SK-N-SH treated with all-trans-retinoic acid at 6 μM for 48 hours (cell line): ENCODE data around the gene GRK6.

Experiments
- ATAC-seq: fragments of 200-7000 bp; cut with Tn5 transposase; 3 replicates; pipeline ENCODE4 v1.9.1; 2020; ENCODE audit warnings: mild to moderate bottlenecking, moderate library complexity
- CSDC2 ChIP-seq: fragments of 250-450 bp; sonication (Bioruptor Pico); IDR thresholded peaks from 2 replicates; pipeline ENCODE4 v1.5.0; 2020; ENCODE audit warnings: mild to moderate bottlenecking, moderate library complexity
- ESRRG ChIP-seq: fragments of 250-450 bp; sonication (Bioruptor Pico); IDR thresholded peaks from 2 replicates; pipeline ENCODE4 v1.6.1; 2021; ENCODE audit warnings: mild to moderate bottlenecking
- GLIS3 ChIP-seq: fragments of 250-450 bp; sonication (Bioruptor Pico); IDR thresholded peaks from 2 replicates; pipeline ENCODE4 v1.5.0; 2020; ENCODE audit warnings: mild to moderate bottlenecking, moderate library complexity
- OSR1 ChIP-seq: fragments of 250-450 bp; sonication (Bioruptor Pico); IDR thresholded peaks from 2 replicates; pipeline ENCODE4 v1.8.0; 2022; ENCODE audit warnings: moderate library complexity, mild to moderate bottlenecking, inconsistent platforms
- SNAI2 ChIP-seq: fragments of 250-450 bp; sonication (Bioruptor Pico); IDR thresholded peaks from 2 replicates; pipeline ENCODE4 v1.5.0; 2020; ENCODE audit warnings: mild to moderate bottlenecking, moderate library complexity
- TOX ChIP-seq: fragments of 250-450 bp; sonication (Bioruptor Pico); IDR thresholded peaks from 2 replicates; pipeline ENCODE4 v1.8.0; 2021; ENCODE audit warnings: mild to moderate bottlenecking, moderate library complexity, borderline replicate concordance
- ZC3H10 ChIP-seq: fragments of 250-450 bp; sonication (Bioruptor Pico); IDR thresholded peaks from 2 replicates; pipeline ENCODE4 v1.5.1; 2021; ENCODE audit warnings: mild to moderate bottlenecking, moderate library complexity
- ZFP3 ChIP-seq: fragments of 250-450 bp; sonication (Bioruptor Pico); IDR thresholded peaks from 2 replicates; pipeline ENCODE4 v1.5.0; 2020; ENCODE audit warnings: mild to moderate bottlenecking, moderate library complexity
- ZFP30 ChIP-seq: fragments of 450-650 bp; formaldehyde crosslinking; IDR thresholded peaks from 2 replicates; pipeline ENCODE4 v1.5.0; 2022; ENCODE audit warnings: mild to moderate bottlenecking, moderate library complexity
- ZNF565 ChIP-seq: fragments of 450-650 bp; formaldehyde crosslinking; conservative IDR thresholded peaks from 2 replicates; pipeline ENCODE4 v1.5.0; 2020; ENCODE audit warnings: low read depth, mild to moderate bottlenecking, moderate library complexity
- TF ChIP-seq, protein P1 (sequence below): fragments of 250-450 bp; sonication (Bioruptor Pico); IDR thresholded peaks from 2 replicates; pipeline ENCODE4 v1.5.1; 2020; ENCODE audit warnings: low read depth, mild to moderate bottlenecking, moderate library complexity
- TF ChIP-seq, protein P2 (sequence below): fragments of 250-450 bp; sonication (Bioruptor Pico); IDR thresholded peaks from 2 replicates; pipeline ENCODE4 v1.8.0; 2021; ENCODE audit warnings: low read depth, mild to moderate bottlenecking, moderate library complexity, borderline replicate concordance
- TF ChIP-seq, protein P3 (sequence below): fragments of 250-450 bp; sonication (Bioruptor Pico); IDR thresholded peaks from 2 replicates; pipeline ENCODE4 v1.5.1; 2021; ENCODE audit warnings: mild to moderate bottlenecking, moderate library complexity
- TF ChIP-seq, protein P4 (sequence below): fragments of 250-450 bp; sonication (Bioruptor Pico); IDR thresholded peaks from 2 replicates; pipeline ENCODE4 v1.5.0; 2020; ENCODE audit warnings: mild to moderate bottlenecking, moderate library complexity

The GRK6 gene

DNA sequence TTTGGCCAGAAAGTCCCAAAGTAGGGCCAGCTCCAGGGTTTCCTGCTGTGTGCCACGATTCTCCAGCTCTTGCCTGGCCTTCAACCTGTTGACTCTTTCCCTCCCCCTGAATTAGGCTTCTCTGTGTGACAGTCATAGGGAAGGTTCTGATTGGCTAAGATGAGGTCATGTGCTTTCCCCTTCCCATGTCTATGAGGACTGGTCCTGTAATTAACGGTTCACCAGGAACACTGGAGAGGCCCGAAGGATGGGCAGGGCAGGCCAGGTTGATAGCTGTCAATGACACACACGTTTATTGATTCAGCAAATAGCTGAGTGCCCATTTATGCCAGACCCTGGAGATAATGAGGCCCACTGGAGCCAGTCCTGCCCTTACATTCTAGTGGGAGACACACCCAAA lies 11.1 kb downstream of the GRK6 start:
- no peak for ATAC-seq
- TF ChIP-seq TOX (no peak), SNAI2 (CRISPR knock-in tag) (no peak), ZNF565 (CRISPR knock-in tag) (no peak), GLIS3 (CRISPR knock-in tag) (no peak), ZC3H10 (CRISPR knock-in tag) (no peak), ZFP30 (no peak), CSDC2 (no peak)
- TF ChIP-seq, protein P1, sequence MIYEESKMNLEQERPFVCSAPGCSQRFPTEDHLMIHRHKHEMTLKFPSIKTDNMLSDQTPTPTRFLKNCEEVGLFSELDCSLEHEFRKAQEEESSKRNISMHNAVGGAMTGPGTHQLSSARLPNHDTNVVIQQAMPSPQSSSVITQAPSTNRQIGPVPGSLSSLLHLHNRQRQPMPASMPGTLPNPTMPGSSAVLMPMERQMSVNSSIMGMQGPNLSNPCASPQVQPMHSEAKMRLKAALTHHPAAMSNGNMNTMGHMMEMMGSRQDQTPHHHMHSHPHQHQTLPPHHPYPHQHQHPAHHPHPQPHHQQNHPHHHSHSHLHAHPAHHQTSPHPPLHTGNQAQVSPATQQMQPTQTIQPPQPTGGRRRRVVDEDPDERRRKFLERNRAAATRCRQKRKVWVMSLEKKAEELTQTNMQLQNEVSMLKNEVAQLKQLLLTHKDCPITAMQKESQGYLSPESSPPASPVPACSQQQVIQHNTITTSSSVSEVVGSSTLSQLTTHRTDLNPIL, result no peak
- TF ChIP-seq, protein P2, sequence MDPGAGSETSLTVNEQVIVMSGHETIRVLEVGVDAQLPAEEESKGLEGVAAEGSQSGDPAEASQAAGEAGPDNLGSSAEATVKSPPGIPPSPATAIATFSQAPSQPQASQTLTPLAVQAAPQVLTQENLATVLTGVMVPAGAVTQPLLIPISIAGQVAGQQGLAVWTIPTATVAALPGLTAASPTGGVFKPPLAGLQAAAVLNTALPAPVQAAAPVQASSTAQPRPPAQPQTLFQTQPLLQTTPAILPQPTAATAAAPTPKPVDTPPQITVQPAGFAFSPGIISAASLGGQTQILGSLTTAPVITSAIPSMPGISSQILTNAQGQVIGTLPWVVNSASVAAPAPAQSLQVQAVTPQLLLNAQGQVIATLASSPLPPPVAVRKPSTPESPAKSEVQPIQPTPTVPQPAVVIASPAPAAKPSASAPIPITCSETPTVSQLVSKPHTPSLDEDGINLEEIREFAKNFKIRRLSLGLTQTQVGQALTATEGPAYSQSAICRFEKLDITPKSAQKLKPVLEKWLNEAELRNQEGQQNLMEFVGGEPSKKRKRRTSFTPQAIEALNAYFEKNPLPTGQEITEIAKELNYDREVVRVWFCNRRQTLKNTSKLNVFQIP, result no peak
- TF ChIP-seq, protein P3, sequence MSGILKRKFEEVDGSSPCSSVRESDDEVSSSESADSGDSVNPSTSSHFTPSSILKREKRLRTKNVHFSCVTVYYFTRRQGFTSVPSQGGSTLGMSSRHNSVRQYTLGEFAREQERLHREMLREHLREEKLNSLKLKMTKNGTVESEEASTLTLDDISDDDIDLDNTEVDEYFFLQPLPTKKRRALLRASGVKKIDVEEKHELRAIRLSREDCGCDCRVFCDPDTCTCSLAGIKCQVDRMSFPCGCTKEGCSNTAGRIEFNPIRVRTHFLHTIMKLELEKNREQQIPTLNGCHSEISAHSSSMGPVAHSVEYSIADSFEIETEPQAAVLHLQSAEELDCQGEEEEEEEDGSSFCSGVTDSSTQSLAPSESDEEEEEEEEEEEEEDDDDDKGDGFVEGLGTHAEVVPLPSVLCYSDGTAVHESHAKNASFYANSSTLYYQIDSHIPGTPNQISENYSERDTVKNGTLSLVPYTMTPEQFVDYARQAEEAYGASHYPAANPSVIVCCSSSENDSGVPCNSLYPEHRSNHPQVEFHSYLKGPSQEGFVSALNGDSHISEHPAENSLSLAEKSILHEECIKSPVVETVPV (CRISPR knock-in tag), result no peak

DNA sequence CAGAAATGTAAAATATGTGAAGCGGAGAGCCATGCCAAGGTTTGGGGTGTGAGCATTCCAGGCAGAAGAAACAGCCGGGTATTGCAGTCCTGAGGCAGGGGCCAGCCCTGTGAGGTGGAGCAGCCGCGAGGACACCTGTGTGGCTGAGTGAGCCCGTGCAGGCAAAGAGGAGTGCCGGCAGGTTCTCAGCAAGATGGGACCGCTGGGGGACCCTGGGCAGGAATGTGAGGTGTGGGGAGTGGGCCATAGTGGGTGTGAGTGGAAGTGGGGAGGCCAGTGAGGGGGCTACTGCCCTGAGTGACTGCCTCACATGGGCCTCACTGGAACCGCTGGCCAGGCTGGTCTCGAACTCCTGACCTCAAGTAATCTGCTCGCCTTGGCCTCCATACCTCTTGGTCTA lies 12.0 kb downstream of the GRK6 start:
- no peak for ATAC-seq
- TF ChIP-seq ESRRG (CRISPR knock-in tag) (no peak), ZFP3 (no peak), ZFP30 (no peak), ZC3H10 (CRISPR knock-in tag) (no peak), GLIS3 (CRISPR knock-in tag) (no peak), TOX (no peak)
- TF ChIP-seq, protein P2, result no peak
- TF ChIP-seq, protein P1, result no peak

DNA sequence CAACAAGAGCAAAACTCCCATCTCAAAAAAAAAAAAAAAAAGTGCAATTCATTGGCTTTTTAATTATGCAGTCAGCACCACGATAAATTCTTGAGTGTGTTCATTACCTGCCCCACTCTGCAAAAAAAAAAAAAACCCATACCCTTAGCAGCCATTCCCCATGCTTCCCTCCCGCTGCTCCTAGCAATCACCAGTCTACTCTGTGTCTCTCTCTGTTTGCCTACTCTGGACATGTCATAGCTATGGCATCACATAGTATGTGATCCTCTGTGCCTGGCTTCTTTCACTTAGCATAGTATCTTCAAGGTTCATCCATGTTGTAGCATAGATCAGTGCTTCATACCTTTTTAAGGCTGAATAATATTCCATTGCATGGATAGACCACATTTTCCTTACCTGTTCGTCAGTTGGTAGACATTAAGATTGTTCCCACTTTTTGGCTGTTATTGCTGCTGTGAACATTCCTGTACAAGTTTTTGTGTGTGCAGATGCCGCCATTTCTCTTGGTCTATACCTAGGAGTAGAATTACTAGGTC lies 13.1 kb downstream of the GRK6 start:
- no peak for ATAC-seq

DNA sequence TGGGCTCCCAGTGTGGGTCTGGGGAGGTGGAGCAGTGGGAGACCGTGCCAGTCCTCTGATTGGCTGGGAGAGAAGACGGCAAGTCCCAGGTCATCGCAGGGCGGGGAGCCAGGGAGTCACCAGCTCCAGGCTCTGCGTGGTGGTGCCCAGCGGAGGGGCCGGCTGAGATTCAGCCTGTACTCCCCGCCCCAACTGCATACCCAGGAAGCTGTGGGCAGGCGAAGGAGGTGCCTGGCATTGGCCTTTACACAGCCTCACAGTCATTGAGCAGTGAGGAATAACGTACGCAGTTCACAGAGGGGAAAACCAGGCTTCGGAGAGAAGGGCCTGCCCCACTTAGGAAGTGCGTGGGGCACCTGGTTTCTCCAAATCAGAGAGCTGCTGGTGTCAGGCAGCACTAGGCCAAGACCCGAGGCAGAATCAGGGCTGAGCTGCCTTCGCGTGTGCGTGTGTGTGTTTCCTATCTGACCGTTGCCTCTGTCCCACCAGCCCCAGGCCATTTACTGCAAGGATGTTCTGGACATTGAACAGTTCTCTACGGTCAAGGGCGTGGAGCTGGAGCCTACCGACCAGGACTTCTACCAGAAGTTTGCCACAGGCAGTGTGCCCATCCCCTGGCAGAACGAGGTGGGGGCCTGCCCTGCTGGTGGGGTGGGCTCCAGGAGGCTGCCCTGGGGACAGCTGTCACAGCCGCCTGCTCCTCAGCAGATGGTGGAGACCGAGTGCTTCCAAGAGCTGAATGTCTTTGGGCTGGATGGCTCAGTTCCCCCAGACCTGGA lies 13.9 kb downstream of the GRK6 start:
- no peak for ATAC-seq
- TF ChIP-seq GLIS3 (CRISPR knock-in tag), result no peak
- no peak for TF ChIP-seq ZFP3
- TF ChIP-seq TOX, result no peak
- TF ChIP-seq, protein P4, sequence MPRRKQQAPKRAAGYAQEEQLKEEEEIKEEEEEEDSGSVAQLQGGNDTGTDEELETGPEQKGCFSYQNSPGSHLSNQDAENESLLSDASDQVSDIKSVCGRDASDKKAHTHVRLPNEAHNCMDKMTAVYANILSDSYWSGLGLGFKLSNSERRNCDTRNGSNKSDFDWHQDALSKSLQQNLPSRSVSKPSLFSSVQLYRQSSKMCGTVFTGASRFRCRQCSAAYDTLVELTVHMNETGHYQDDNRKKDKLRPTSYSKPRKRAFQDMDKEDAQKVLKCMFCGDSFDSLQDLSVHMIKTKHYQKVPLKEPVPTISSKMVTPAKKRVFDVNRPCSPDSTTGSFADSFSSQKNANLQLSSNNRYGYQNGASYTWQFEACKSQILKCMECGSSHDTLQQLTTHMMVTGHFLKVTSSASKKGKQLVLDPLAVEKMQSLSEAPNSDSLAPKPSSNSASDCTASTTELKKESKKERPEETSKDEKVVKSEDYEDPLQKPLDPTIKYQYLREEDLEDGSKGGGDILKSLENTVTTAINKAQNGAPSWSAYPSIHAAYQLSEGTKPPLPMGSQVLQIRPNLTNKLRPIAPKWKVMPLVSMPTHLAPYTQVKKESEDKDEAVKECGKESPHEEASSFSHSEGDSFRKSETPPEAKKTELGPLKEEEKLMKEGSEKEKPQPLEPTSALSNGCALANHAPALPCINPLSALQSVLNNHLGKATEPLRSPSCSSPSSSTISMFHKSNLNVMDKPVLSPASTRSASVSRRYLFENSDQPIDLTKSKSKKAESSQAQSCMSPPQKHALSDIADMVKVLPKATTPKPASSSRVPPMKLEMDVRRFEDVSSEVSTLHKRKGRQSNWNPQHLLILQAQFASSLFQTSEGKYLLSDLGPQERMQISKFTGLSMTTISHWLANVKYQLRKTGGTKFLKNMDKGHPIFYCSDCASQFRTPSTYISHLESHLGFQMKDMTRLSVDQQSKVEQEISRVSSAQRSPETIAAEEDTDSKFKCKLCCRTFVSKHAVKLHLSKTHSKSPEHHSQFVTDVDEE (CRISPR knock-in tag), result no peak

More for the DNA sequence above, 13.1 kb downstream of the GRK6 start:
- TF ChIP-seq OSR1 (CRISPR knock-in tag), result no peak
